ENCODE results near the gene PANK2.

Gene PANK2

DNA sequence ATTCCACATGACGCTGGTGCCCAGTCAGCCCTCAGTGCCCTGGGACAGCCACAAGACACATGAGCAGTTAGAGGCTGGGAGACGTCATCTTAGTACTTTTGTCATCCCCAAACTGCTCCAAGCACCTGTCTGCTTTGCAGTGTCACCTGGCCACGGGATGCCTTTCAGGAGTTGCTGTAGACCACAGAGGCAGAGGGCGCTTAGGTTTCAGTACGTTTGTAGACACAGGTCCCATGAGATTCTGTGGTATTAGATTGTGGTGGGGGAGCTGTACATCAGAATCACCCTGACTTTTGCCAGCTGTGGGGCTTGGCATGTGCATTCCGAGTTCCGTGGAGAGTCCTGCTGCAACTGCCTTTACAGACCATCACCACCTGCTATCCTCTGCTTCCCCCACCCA is 25.9 kb upstream of the PANK2 start:
- no peak for DNase-seq (ENCODE audit: low read depth)
- TF ChIP-seq, protein P1, sequence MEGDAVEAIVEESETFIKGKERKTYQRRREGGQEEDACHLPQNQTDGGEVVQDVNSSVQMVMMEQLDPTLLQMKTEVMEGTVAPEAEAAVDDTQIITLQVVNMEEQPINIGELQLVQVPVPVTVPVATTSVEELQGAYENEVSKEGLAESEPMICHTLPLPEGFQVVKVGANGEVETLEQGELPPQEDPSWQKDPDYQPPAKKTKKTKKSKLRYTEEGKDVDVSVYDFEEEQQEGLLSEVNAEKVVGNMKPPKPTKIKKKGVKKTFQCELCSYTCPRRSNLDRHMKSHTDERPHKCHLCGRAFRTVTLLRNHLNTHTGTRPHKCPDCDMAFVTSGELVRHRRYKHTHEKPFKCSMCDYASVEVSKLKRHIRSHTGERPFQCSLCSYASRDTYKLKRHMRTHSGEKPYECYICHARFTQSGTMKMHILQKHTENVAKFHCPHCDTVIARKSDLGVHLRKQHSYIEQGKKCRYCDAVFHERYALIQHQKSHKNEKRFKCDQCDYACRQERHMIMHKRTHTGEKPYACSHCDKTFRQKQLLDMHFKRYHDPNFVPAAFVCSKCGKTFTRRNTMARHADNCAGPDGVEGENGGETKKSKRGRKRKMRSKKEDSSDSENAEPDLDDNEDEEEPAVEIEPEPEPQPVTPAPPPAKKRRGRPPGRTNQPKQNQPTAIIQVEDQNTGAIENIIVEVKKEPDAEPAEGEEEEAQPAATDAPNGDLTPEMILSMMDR (IDR thresholded peaks at IDR 0.05; ENCODE audit: control insufficient read depth, extremely low read depth, insufficient read depth), result no peak

GRCh38 chr20:3864518-3864917 is 24.7 kb upstream of the PANK2 start:
- H3K4me3 ChIP-seq (ENCODE audit: low read depth, low read length), result no peak overlapping the region
- TF ChIP-seq, protein P1 (IDR thresholded peaks at IDR 0.05; ENCODE audit: control insufficient read depth, extremely low read depth, insufficient read depth), result no peak
- DNase-seq (ENCODE audit: low read depth), result no peak

More for the DNA sequence above, 25.9 kb upstream of the PANK2 start:
- H3K4me3 ChIP-seq (ENCODE audit: low read depth, low read length), result no peak overlapping the region

GRCh38 chr20:3865152-3865886 is 23.9 kb upstream of the PANK2 start:
- no peak for DNase-seq (ENCODE audit: low read depth)
- no peak overlapping the region for H3K4me3 ChIP-seq (ENCODE audit: low read depth, low read length)
- TF ChIP-seq, protein P1 (IDR thresholded peaks at IDR 0.05; ENCODE audit: control insufficient read depth, extremely low read depth, insufficient read depth), result no peak

DNA sequence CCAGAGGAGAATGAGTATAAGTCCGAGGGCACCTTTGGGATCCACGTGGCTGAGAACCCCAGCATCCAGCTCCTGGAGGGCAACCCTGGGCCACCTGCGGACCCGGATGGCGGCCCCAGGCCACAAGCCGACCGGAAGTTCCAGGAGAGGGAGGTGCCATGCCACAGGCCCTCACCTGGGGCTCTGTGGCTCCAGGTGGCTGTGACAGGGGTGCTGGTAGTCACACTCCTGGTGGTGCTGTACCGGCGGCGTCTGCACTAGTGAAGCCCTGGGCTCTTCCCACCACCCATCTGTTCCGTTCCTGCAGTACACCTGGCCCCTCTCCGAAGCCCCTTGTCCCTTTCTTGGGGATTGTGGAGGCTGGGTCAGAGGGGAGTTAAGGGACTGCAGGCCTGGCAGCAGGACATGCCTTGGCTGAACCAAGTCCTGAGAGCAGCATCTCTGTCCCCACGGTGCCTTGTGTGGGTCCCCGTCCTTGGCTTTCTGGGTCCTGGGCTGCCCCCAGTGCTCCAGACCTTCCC is 23.2 kb upstream of the PANK2 start:
- no peak overlapping the region for H3K4me3 ChIP-seq (ENCODE audit: low read depth, low read length)
- TF ChIP-seq, protein P1 (IDR thresholded peaks at IDR 0.05; ENCODE audit: control insufficient read depth, extremely low read depth, insufficient read depth), result no peak
- no peak for DNase-seq (ENCODE audit: low read depth)

DNA sequence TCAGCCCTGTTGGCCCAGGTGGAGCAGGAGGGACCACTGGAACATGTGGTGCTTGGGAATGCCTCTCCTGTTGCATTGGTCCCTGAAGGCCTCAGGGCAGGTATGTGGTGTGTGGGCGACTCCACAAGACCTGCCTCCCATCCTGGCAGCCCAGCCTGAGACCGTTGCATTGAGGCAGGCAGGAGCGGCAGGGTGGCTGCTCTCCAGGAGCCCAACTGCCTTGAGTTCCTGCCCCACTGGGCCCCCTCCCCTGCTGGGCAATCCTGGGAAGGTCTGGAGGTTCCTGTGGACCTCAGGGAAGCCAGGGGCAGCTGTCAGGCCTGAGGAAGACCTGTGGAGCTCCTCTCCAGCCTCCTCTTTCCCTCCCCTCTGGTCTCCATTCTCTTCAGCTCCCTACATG is 22.7 kb upstream of the PANK2 start:
- TF ChIP-seq, protein P1 (IDR thresholded peaks at IDR 0.05; ENCODE audit: control insufficient read depth, extremely low read depth, insufficient read depth), result no peak
- DNase-seq (ENCODE audit: low read depth), result no peak
- H3K4me3 ChIP-seq (ENCODE audit: low read depth, low read length), result no peak overlapping the region

GRCh38 chr20:3867802-3868201 is 21.4 kb upstream of the PANK2 start:
- DNase-seq (ENCODE audit: low read depth), result no peak
- H3K4me3 ChIP-seq (ENCODE audit: low read depth, low read length), result no peak overlapping the region
- TF ChIP-seq, protein P1 (IDR thresholded peaks at IDR 0.05; ENCODE audit: control insufficient read depth, extremely low read depth, insufficient read depth), result no peak

Data from LNCaP clone FGC (cell line).